Hepatocyte (in vitro differentiated cells): ENCODE data around the gene APOL2. TPM values are rescaled to one million over a fixed set of nuclear protein-coding genes. Genes with fewer than 3 reads are reported as not detected.

Experiments
- DNase-seq: peaks from one replicate; pipeline ENCODE4 v3.0.0-alpha.2; 2016; ENCODE audit warnings: low spot score
- H2AFZ ChIP-seq: fragments of 200-600 bp; sonication (generic); 2 replicates; pipeline ENCODE4 v1.6.0; 2016; ENCODE audit warnings: antibody characterized with exemption, mild to moderate bottlenecking
- H3K27ac ChIP-seq: fragments of 200-600 bp; sonication (generic); 2 replicates; pipeline ENCODE4 v1.5.1; 2016; ENCODE audit warnings: mild to moderate bottlenecking
- H3K27me3 ChIP-seq: fragments of 200-600 bp; sonication (generic); 2 replicates; pipeline ENCODE4 v1.6.1; 2016
- H3K36me3 ChIP-seq: fragments of 200-600 bp; sonication (generic); replicated peaks from 2 replicates; pipeline ENCODE4 v1.5.1; 2016; ENCODE audit warnings: low read depth; ENCODE audit not compliant: insufficient read depth
- H3K4me1 ChIP-seq: fragments of 200-600 bp; sonication (generic); 2 replicates; pipeline ENCODE4 v1.5.1; 2016; ENCODE audit warnings: mild to moderate bottlenecking, moderate library complexity; ENCODE audit not compliant: insufficient read depth
- H3K4me2 ChIP-seq: fragments of 200-600 bp; sonication (generic); 2 replicates; pipeline ENCODE4 v1.6.0; 2016
- H3K4me3 ChIP-seq: fragments of 200-600 bp; sonication (generic); 2 replicates; pipeline ENCODE4 v1.5.1; 2016; ENCODE audit warnings: mild to moderate bottlenecking
- H3K79me2 ChIP-seq: fragments of 200-600 bp; sonication (generic); 2 replicates; pipeline ENCODE4 v1.6.0; 2017; ENCODE audit warnings: mild to moderate bottlenecking
- H3K9me2 ChIP-seq: fragments of 200-600 bp; sonication (generic); replicated peaks from 2 replicates; pipeline ENCODE4 v1.6.0; 2017; ENCODE audit warnings: mild to moderate bottlenecking; ENCODE audit not compliant: insufficient read depth
- H3K9me3 ChIP-seq: fragments of 200-600 bp; sonication (generic); 2 replicates; pipeline ENCODE4 v1.5.1; 2016; ENCODE audit warnings: low read depth, mild to moderate bottlenecking
- H4K20me1 ChIP-seq: fragments of 200-600 bp; sonication (generic); 2 replicates; pipeline ENCODE4 v1.6.0; 2016; ENCODE audit warnings: mild to moderate bottlenecking; ENCODE audit not compliant: insufficient read depth, poor library complexity, severe bottlenecking
- EZH2 ChIP-seq: fragments of 200-600 bp; sonication (generic); IDR thresholded peaks from 2 replicates; pipeline ENCODE4 v1.6.1; 2016; ENCODE audit warnings: antibody characterized with exemption, mild to moderate bottlenecking, borderline replicate concordance
- EZH2phosphoT487 ChIP-seq: fragments of 200-600 bp; sonication (generic); IDR thresholded peaks from one replicate; pipeline ENCODE4 v1.6.1; 2018; ENCODE audit warnings: antibody characterized with exemption, mild to moderate bottlenecking, low read depth, moderate library complexity; ENCODE audit not compliant: unreplicated experiment, severe bottlenecking
- WGBS: methylation state at CpG from one replicate; pipeline ENCODE4 v1.1.6; 2016; ENCODE audit warnings: low lambda C conversion rate; ENCODE audit errors: missing lambda C conversion rate; 5-methylcytosine and 5-hydroxymethylcytosine counted together
- polyA plus RNA-seq: library from polyadenylated mRNA; unstranded; fragments of >200 nt; fragmentation: Nextera tagmentation; extraction: Ambion mirVana; gene quantifications from 2 replicates; pipeline ENCODE4 v1.2.1, GENCODE V29; 2016
- total RNA-seq: library from RNA; depleted of rRNA; stranded (reverse); fragments of >200 nt; gene quantifications from 2 replicates; pipeline ENCODE4 v1.2.3, GENCODE V29; 2014
- TF ChIP-seq, protein P1 (sequence below): fragments of 200-600 bp; sonication (generic); IDR thresholded peaks from 2 replicates; pipeline ENCODE4 v1.5.1; 2016; ENCODE audit warnings: antibody characterized with exemption, mild to moderate bottlenecking; ENCODE audit not compliant: poor library complexity

Gene APOL2
- total and polyA plus RNA-seq, 2 experiments from 2014 or later = 19.5 to 34.8 TPM

DNA sequence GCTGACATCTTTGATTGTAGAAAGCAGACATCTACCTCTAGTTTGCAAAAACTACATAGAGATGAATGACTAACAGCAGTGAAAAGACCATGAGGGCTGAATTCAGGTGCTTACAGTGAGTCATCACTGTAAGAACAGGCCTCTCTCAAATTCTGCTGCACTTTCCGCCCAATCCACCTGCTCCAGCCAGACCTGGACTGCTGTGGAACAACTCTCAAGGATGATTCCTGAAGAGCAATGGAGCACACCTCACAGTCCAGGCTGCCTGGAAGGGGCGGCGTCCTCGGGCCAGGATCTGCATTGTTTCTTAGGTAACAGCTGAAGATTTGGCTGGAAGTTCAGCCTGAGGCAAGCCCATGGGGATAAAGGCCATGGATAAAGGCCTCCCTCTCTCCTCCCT lies 15.1 kb downstream of the APOL2 start:
- no peak overlapping the region for H3K4me2 ChIP-seq
- H3K36me3 ChIP-seq = no peaks in the 10 kb centered on the region
- H3K9me3 ChIP-seq = no peaks in the 10 kb centered on the region
- DNase-seq = no peak
- WGBS = 90% methylated on average over 4 of the region's 4 CpGs
- H3K27ac ChIP-seq = no peak overlapping the region
- H3K27me3 ChIP-seq = no peaks in the 10 kb centered on the region
- H3K4me3 ChIP-seq = no peak overlapping the region
- no peaks in the 10 kb centered on the region for H4K20me1 ChIP-seq
- no peak overlapping the region for H2AFZ ChIP-seq
- no peaks in the 10 kb centered on the region for H3K9me2 ChIP-seq
- H3K79me2 ChIP-seq = no peaks in the 10 kb centered on the region
- no peaks in the 10 kb centered on the region for H3K4me1 ChIP-seq
- no peak for TF ChIP-seq EZH2
- TF ChIP-seq, protein P1, sequence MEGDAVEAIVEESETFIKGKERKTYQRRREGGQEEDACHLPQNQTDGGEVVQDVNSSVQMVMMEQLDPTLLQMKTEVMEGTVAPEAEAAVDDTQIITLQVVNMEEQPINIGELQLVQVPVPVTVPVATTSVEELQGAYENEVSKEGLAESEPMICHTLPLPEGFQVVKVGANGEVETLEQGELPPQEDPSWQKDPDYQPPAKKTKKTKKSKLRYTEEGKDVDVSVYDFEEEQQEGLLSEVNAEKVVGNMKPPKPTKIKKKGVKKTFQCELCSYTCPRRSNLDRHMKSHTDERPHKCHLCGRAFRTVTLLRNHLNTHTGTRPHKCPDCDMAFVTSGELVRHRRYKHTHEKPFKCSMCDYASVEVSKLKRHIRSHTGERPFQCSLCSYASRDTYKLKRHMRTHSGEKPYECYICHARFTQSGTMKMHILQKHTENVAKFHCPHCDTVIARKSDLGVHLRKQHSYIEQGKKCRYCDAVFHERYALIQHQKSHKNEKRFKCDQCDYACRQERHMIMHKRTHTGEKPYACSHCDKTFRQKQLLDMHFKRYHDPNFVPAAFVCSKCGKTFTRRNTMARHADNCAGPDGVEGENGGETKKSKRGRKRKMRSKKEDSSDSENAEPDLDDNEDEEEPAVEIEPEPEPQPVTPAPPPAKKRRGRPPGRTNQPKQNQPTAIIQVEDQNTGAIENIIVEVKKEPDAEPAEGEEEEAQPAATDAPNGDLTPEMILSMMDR = no peak
- TF ChIP-seq EZH2phosphoT487 = no peak

DNA sequence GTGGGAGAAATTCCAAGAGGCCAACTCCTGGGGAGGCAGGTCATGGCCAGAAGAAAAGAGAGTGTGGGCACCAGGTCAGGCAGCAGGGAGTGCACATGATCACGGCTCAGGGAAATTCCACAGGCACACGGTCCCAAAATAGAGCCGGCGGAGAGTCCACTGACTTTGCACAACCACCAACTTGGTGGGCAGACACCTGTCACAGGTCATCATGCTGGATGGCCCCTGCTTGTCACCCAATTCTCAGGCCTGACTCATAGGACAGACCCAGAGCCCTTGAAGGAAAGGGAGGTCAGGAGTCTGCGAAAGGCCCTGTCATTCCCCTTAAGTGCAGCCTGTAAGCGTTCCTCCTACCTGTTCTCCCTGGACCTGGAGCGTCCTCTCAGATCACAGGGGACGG lies 15.8 kb downstream of the APOL2 start:
- Histone ChIP-seq H3K27ac (no peak overlapping the region), H3K4me3 (no peak overlapping the region), H3K79me2 (no peaks in the 10 kb centered on the region), H3K4me1 (no peaks in the 10 kb centered on the region), H2AFZ (no peak overlapping the region), H3K36me3 (no peaks in the 10 kb centered on the region), H3K4me2 (no peak overlapping the region), H3K9me3 (no peaks in the 10 kb centered on the region), H4K20me1 (no peaks in the 10 kb centered on the region), H3K9me2 (no peaks in the 10 kb centered on the region), H3K27me3 (no peaks in the 10 kb centered on the region)
- DNase-seq = no peak
- no peak for TF ChIP-seq EZH2phosphoT487
- TF ChIP-seq, protein P1 = no peak
- TF ChIP-seq EZH2 = no peak
- 88% methylated on average over 8 of the region's 8 CpGs for WGBS

DNA sequence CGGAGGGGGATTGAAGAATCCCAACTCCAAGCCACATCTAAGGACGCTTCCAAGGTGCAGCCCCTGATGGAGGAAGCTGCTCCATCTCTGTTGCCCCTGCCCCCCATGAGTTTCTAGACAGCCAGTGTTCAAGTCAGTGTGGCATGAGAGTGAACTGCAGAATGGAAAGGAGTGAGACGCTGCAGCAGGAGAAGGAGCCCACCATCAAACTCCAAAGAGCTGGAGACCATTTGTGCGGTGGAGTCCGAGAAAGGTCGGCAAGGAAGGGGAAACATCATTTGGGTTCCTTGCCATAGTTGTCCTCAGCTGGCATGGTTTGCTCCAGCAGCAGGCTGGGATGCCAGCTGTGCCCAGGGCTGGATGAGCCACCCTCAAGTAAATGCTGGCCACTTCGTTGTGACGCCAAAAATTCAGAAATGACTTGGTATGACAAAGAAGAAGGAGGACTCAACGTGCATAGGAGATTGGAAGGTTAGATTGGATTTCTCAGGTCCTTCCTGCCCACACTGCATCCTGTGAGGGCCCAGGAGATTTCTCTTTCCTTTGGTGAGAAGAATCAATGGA lies 16.4 kb downstream of the APOL2 start:
- WGBS = 96% methylated on average over 9 of the region's 9 CpGs
- Histone ChIP-seq H3K4me1 (no peaks in the 10 kb centered on the region), H3K4me3 (no peak overlapping the region), H3K9me3 (no peaks in the 10 kb centered on the region), H3K36me3 (no peaks in the 10 kb centered on the region), H3K27ac (no peak overlapping the region), H4K20me1 (no peaks in the 10 kb centered on the region), H3K9me2 (no peaks in the 10 kb centered on the region), H3K27me3 (no peaks in the 10 kb centered on the region), H3K4me2 (no peak overlapping the region), H2AFZ (no peak overlapping the region), H3K79me2 (no peaks in the 10 kb centered on the region)
- DNase-seq = no peak
- TF ChIP-seq, protein P1 = no peak
- TF ChIP-seq EZH2 (no peak), EZH2phosphoT487 (no peak)
